Right lobe of liver (tissue), 6 donors: ENCODE results near the gene KLHDC7B. TPM values are rescaled to one million over a fixed set of nuclear protein-coding genes. Genes with fewer than 3 reads are reported as not detected.
A peak's percentile ranks its signal among the peaks of the same experiment; 100 is the strongest.

ENCODE experiments used
- ATAC-seq, 4 donors: fragments of 200-7000 bp; cut with Tn5 transposase; one replicate each; pipeline ENCODE4 v1.9.1; 2020; ENCODE audit warnings: mild to moderate bottlenecking in 4 of 4, moderate library complexity in 4 of 4
- DNase-seq, 3 donors: peaks; one replicate each; pipeline ENCODE4 v3.0.0-alpha.2; 2020
- H3K27ac ChIP-seq, 3 donors: fragments of 200-600 bp; one replicate each; pipeline ENCODE4 v1.8.0; 2022
- H3K27me3 ChIP-seq, 2 donors: fragments of 200-600 bp; one replicate each; pipeline ENCODE4 v1.8.0; 2022
- H3K36me3 ChIP-seq, 4 donors: fragments of 200-600 bp; sonication (generic) in 1 of 4; one replicate each; pipeline versions ENCODE4 v1.5.1 to v1.8.0; 2017 to 2022; ENCODE audit warnings: control low read depth in 1 of 4
- H3K4me1 ChIP-seq, 4 donors: fragments of 200-600 bp; sonication (generic) in 1 of 4; one replicate each; pipeline versions ENCODE4 v1.5.1 to v1.8.0; 2017 to 2022; ENCODE audit warnings: control low read depth in 1 of 4
- H3K4me3 ChIP-seq, 3 donors: fragments of 200-600 bp; one replicate each; pipeline ENCODE4 v1.8.0; 2022
- H3K9me3 ChIP-seq, 4 donors: fragments of 200-600 bp; sonication (generic) in 1 of 4; one replicate each; pipeline versions ENCODE4 v1.5.1 to v1.8.0; 2017 to 2022; ENCODE audit warnings: control low read depth in 1 of 4
- POLR2A ChIP-seq: fragments of 450-650 bp; IDR thresholded peaks from one replicate; pipeline ENCODE4 v1.6.1; 2017; ENCODE audit warnings: antibody characterized with exemption, mild to moderate bottlenecking
- WGBS: methylation state at CpG from one replicate; pipeline ENCODE4 v1.1.6; 2018; ENCODE audit warnings: low coverage, low lambda C conversion rate; ENCODE audit not compliant: insufficient coverage; ENCODE audit errors: missing lambda C conversion rate; 5-methylcytosine and 5-hydroxymethylcytosine counted together
- intact Hi-C, 2 donors: fragments of 100-400 bp; cut with DNase I; formaldehyde crosslinking; loops; one replicate each; pipeline versions ENCODE4 v1.11.2 to v1.14.1; 2022
- total RNA-seq, 6 experiments: library from RNA; depleted of rRNA in 2 of 6; stranded (reverse); fragments of >200 nt in 2 of 6; fragmentation: NEBNext Ultra II Directional in 3 of 6; extraction: Animal tissue kit (Norgen Biotek cat#: 25700) in 3 of 6; gene quantifications; one replicate each; pipeline versions ENCODE4 v1.1.0 to v1.2.4, GENCODE V29; 2016 to 2023
- TF ChIP-seq, protein P1 (sequence below), 4 donors: fragments of 200-600 bp in 3 of 4; fragments of 450-650 bp in 1 of 4; IDR thresholded peaks; one replicate each; pipeline versions ENCODE4 v1.5.1 to v1.8.0; 2016 to 2022; ENCODE audit warnings: antibody characterized with exemption in 4 of 4, mild to moderate bottlenecking in 2 of 4
- donor health status: DM: no; HTN: yes; CAD: no.
- donor health status: DM: no; HTN: no; CAD: no.
- donor health status: DM: no; HTN: no; CAD: no.
- donor health status: DM: no; HTN: yes; CAD: no.
- donor health status: DM: no; HTN: yes; CAD: no.

Gene KLHDC7B
- total RNA-seq, 6 experiments from 2014 or later, result 0.07 to 1.4 (median 0.62) TPM; not detected in 2

DNA sequence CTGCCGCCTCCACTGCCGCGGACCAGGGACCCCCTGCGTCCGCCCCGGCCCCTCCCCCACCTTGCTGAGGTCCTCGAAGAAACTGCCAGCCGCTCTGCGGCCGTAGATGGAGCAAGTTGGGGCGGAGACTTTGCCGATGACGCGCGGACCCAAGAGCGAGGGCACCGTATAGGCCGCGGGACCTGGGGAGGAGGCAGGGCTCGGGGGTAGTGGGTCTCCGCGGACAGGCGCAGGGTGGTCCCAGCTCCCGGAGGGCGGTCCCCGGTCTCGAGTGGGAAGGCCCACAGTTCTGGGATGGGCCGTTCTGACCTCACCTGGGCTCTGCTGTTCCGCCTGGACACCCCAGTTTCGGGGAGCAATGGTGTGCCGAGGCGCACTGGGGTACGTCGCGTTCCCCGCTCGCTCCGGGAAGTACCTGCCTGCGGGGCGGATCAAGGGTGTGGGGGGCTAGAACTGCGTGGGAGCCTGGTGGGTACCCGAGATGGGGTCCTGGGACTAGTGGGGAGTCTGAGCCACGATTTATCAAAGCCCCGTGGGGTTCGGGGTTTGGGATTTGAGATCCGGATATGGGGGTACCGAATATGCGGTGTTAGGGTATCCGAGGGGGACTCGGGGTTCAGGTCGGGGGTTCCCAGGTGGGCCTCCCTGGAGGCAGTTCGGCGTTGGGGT, 14.7 kb upstream of the KLHDC7B start:
- peak; percentile 90 for TF ChIP-seq POLR2A
- TF ChIP-seq, protein P1, sequence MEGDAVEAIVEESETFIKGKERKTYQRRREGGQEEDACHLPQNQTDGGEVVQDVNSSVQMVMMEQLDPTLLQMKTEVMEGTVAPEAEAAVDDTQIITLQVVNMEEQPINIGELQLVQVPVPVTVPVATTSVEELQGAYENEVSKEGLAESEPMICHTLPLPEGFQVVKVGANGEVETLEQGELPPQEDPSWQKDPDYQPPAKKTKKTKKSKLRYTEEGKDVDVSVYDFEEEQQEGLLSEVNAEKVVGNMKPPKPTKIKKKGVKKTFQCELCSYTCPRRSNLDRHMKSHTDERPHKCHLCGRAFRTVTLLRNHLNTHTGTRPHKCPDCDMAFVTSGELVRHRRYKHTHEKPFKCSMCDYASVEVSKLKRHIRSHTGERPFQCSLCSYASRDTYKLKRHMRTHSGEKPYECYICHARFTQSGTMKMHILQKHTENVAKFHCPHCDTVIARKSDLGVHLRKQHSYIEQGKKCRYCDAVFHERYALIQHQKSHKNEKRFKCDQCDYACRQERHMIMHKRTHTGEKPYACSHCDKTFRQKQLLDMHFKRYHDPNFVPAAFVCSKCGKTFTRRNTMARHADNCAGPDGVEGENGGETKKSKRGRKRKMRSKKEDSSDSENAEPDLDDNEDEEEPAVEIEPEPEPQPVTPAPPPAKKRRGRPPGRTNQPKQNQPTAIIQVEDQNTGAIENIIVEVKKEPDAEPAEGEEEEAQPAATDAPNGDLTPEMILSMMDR (IDR thresholded peaks at IDR 0.05), result no peak
- Histone ChIP-seq H3K4me3 (peak overlapping the region; percentile 75 to 79 (median 76)), H3K27ac (peak overlapping the region; percentile 94 to 98 (median 97)), H3K4me1 (peaks cover 0 to 14% (median 6%) of the 10 kb centered on the region in 4 donors), H3K9me3 (no peaks in the 10 kb centered on the region), H3K36me3 (no peaks in the 10 kb centered on the region), H3K27me3 (no peaks in the 10 kb centered on the region)
- WGBS, result 5% methylated on average over 7 of the region's 53 CpGs
- intact Hi-C loops, result no loop called here
- ATAC-seq, result peak; percentile 46 to 62 (median 58)
- DNase-seq, result peak; percentile 94 to 97 (median 95)

DNA sequence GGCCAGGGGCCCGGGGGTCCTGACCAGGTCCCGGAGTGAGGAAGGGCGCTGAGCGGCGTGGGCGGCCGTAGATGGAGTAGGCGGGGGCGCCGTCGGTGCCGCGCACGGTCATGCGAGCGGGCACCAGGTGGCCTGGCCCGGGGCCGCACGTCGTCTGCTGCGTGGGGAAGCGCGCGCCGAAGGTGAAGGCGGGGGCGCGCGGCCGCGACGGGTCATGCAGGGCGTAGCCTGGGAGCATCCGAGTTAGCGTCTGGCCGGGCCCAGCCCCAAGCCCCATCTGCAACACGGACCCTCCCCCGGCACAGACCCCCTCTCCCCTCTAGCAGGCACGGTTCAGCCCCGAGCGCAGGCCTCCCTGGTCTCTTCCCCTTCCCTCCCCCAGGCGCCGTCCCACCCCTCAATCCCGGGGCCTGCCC, 14.1 kb upstream of the KLHDC7B start:
- TF ChIP-seq POLR2A, result no peak
- Histone ChIP-seq H3K4me1 (peaks cover 0 to 14% (median 4%) of the 10 kb centered on the region in 4 donors), H3K9me3 (no peaks in the 10 kb centered on the region), H3K36me3 (no peaks in the 10 kb centered on the region), H3K4me3 (peak overlapping the region; percentile 75 to 79 (median 76)), H3K27ac (peak overlapping the region; percentile 94 to 98 (median 97)), H3K27me3 (no peaks in the 10 kb centered on the region)
- ATAC-seq (peak; percentile 29 to 52 (median 46)), DNase-seq (peak; percentile 83 to 87 (median 85))
- intact Hi-C loops, result no loop called here
- 0% methylated on average over 2 of the region's 44 CpGs for WGBS

DNA sequence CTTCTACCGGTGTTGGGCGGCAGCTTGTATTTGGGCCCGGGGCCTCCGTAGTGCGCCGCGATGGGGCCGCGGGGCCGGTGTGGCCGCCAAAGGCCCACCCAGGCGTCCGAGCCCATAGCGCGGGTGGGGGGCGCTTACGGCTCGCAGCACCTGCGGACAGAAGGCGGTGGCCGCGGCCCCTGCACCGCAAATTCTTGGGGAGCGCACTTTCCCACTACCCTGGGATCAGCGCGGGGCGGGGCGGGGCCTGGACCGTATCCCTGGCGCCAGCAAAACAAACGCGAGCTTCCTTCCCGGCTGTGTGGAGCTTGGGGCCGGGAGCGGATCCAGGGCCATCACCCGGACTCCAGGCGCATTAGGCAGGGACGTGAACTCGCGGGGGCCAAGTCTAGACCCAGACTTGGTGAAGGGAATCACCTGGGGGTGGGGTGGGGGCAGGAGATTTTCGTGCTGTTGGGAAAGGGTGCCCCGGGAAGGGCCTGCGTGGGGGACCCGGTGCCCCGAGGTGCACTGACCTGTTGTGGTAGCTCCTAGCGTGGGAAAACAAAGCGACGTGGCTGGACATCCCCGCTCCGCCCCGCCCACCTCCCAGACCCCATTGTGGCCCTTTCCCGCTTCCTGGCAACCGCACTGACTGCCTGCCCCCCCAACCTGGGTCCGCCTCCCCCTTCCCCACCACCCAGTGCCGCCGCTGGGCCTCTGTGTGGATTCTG, 13.6 kb upstream of the KLHDC7B start:
- no peaks in the 10 kb centered on the region for H3K27me3 ChIP-seq
- WGBS, result 5% methylated on average over 13 of the region's 56 CpGs
- H3K27ac ChIP-seq, result peak overlapping the region; percentile 94 to 98 (median 97)
- peak overlapping the region; percentile 75 to 79 (median 76) for H3K4me3 ChIP-seq
- H3K36me3 ChIP-seq, result no peaks in the 10 kb centered on the region
- intact Hi-C loops, result no loop called here
- peak; percentile 89 to 93 (median 93) for DNase-seq
- peak; percentile 37 to 61 (median 54) for ATAC-seq
- peaks cover 0 to 14% (median 1%) of the 10 kb centered on the region in 4 donors for H3K4me1 ChIP-seq
- TF ChIP-seq POLR2A, result peak; percentile 60
- TF ChIP-seq, protein P1 (IDR thresholded peaks at IDR 0.05), result peak in 1 of 4 donors; percentile 2
- H3K9me3 ChIP-seq, result no peaks in the 10 kb centered on the region

- intact Hi-C loops, result no loop called here
- peak overlapping the region; percentile 94 to 98 (median 97) for H3K27ac ChIP-seq
- no peaks in the 10 kb centered on the region for H3K27me3 ChIP-seq
- DNase-seq (peak in 1 of 3 donors; percentile 26), ATAC-seq (no peak)
- 61% methylated on average over 16 of the region's 19 CpGs for WGBS
- H3K9me3 ChIP-seq, result no peaks in the 10 kb centered on the region
- no peaks in the 10 kb centered on the region for H3K36me3 ChIP-seq
- TF ChIP-seq, protein P1 (IDR thresholded peaks at IDR 0.05), result no peak
- TF ChIP-seq POLR2A, result no peak
- H3K4me3 ChIP-seq, result no peak overlapping the region
- H3K4me1 ChIP-seq, result peaks cover 0 to 15% (median 0%) of the 10 kb centered on the region in 4 donors
Measured at GRCh38 chr22:50532824-50533796, 12.6 kb upstream of the KLHDC7B start.
